ENCODE results near the gene KIF26B.

Gene KIF26B

GRCh38 chr1:245437369-245438062, 282.7 kb downstream of the KIF26B start:
- DNase-seq: no peak

GRCh38 chr1:245440922-245441321, 286.1 kb downstream of the KIF26B start:
- no peak for DNase-seq

- DNase-seq: no peak
These were observed 286.9 kb downstream of the KIF26B start for GRCh38 chr1:245441689-245442088.

GRCh38 chr1:245444147-245444828, 289.5 kb downstream of the KIF26B start:
- DNase-seq: no peak

- no peak for DNase-seq
These were observed 290.2 kb downstream of the KIF26B start for GRCh38 chr1:245444945-245445344.

- no peak for DNase-seq
These were observed 293.7 kb downstream of the KIF26B start for GRCh38 chr1:245448531-245448930.

- DNase-seq: no peak
These were observed 294.2 kb downstream of the KIF26B start for GRCh38 chr1:245448975-245449431.

- no peak for DNase-seq
These were observed 298.8 kb downstream of the KIF26B start for GRCh38 chr1:245453541-245453940.

GRCh38 chr1:245454051-245454450, 299.3 kb downstream of the KIF26B start:
- no peak for DNase-seq

- no peak for DNase-seq
These were observed 302.8 kb downstream of the KIF26B start for GRCh38 chr1:245457562-245457961.

GRCh38 chr1:245458234-245458633, 303.4 kb downstream of the KIF26B start:
- DNase-seq: no peak

- DNase-seq: no peak
These were observed 304.0 kb downstream of the KIF26B start for GRCh38 chr1:245458761-245459174.

GRCh38 chr1:245459621-245460020, 304.8 kb downstream of the KIF26B start:
- no peak for DNase-seq

- DNase-seq: no peak
These were observed 306.9 kb downstream of the KIF26B start for GRCh38 chr1:245461681-245462080.

GRCh38 chr1:245462161-245462560, 307.4 kb downstream of the KIF26B start:
- DNase-seq: no peak

- DNase-seq: no peak
These were observed 308.8 kb downstream of the KIF26B start for GRCh38 chr1:245463392-245464165.

GRCh38 chr1:245464290-245464689, 309.5 kb downstream of the KIF26B start:
- no peak for DNase-seq

GRCh38 chr1:245465666-245466065, 310.9 kb downstream of the KIF26B start:
- DNase-seq: no peak

- no peak for DNase-seq
These were observed 311.5 kb downstream of the KIF26B start for GRCh38 chr1:245466261-245466660.

- DNase-seq: no peak
These were observed 313.0 kb downstream of the KIF26B start for GRCh38 chr1:245467804-245468203.

GRCh38 chr1:245469006-245469405, 314.2 kb downstream of the KIF26B start:
- DNase-seq: no peak

GRCh38 chr1:245469734-245470133, 314.9 kb downstream of the KIF26B start:
- no peak for DNase-seq

- DNase-seq: no peak
These were observed 320.3 kb downstream of the KIF26B start for GRCh38 chr1:245475126-245475525.
